ENCODE data around the gene ATRNL1.

ATRNL1 gene

GRCh38 chr10:115988380-115988779 lies 895.2 kb downstream of the ATRNL1 start:
- DNase-seq (ENCODE audit: low spot score) = no peak

GRCh38 chr10:115989621-115990020 lies 896.5 kb downstream of the ATRNL1 start:
- DNase-seq (ENCODE audit: low spot score) = no peak

GRCh38 chr10:115992236-115992986 lies 899.2 kb downstream of the ATRNL1 start:
- no peak for DNase-seq (ENCODE audit: low spot score)

- DNase-seq (ENCODE audit: low spot score) = no peak
These were observed 902.9 kb downstream of the ATRNL1 start for GRCh38 chr10:115996031-115996430.

- DNase-seq (ENCODE audit: low spot score) = no peak
These were observed 905.1 kb downstream of the ATRNL1 start for GRCh38 chr10:115998301-115998700.

Data from putamen (tissue), 1 donor.